Mammary epithelial cell (primary cell): Measurements from ENCODE around the gene HTRA3.

Experiments
- EZH2 ChIP-seq: IDR thresholded peaks from 2 replicates; pipeline ENCODE4 v1.6.1; 2012; ENCODE audit warnings: low read length, inconsistent platforms, borderline replicate concordance
- TF ChIP-seq, protein P1 (sequence below), 2 donors: IDR thresholded peaks in 1 of 2; conservative IDR thresholded peaks in 1 of 2; 2 replicates each; pipeline ENCODE4 v1.5.1; 2011 to 2012; ENCODE audit warnings: inconsistent platforms in 2 of 2, low read length in 2 of 2, mild to moderate bottlenecking in 2 of 2, control low read depth in 1 of 2, low read depth in 1 of 2; ENCODE audit not compliant: insufficient read depth in 1 of 2; ENCODE audit errors: extremely low read depth in 1 of 2

DNA sequence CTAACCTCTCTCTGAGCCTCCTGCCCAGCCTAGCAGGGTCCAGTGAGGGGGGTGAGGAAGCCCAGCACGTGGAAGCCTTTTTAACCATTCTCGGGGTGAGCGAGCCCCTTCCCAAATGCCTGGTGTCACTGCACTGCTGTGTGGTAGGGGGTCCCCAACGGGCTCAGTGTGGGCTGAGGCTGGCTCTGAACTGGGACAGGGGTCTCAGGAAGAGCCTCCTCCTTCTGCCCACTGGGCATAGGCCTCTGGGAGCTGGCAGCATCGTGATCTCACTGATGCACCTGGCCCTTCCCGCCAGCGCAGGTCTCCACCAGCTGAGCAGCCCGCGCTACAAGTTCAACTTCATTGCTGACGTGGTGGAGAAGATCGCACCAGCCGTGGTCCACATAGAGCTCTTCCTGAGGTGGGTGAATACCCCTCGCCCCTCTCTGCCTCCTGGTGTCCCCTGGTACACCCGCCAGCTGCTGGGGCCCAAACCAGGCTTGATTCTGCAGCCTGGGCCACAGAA lies 12.6 kb downstream of the HTRA3 start:
- TF ChIP-seq, protein P1, sequence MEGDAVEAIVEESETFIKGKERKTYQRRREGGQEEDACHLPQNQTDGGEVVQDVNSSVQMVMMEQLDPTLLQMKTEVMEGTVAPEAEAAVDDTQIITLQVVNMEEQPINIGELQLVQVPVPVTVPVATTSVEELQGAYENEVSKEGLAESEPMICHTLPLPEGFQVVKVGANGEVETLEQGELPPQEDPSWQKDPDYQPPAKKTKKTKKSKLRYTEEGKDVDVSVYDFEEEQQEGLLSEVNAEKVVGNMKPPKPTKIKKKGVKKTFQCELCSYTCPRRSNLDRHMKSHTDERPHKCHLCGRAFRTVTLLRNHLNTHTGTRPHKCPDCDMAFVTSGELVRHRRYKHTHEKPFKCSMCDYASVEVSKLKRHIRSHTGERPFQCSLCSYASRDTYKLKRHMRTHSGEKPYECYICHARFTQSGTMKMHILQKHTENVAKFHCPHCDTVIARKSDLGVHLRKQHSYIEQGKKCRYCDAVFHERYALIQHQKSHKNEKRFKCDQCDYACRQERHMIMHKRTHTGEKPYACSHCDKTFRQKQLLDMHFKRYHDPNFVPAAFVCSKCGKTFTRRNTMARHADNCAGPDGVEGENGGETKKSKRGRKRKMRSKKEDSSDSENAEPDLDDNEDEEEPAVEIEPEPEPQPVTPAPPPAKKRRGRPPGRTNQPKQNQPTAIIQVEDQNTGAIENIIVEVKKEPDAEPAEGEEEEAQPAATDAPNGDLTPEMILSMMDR (conservative IDR thresholded peaks at IDR 0.05 in 1 of 2, IDR thresholded peaks at IDR 0.05 in 1 of 2; ENCODE audit: extremely low read depth in 1 of 2, insufficient read depth in 1 of 2, low read depth in 1 of 2, low read length in 2 of 2) = no peak
- TF ChIP-seq EZH2 = no peak
